ENCODE results near the gene SLC7A5. TPM values are rescaled to one million over a fixed set of nuclear protein-coding genes. Genes with fewer than 3 reads are reported as not detected.

The SLC7A5 gene
- total RNA-seq, 2 experiments from 2014 or later = 140 to 283 TPM

DNA sequence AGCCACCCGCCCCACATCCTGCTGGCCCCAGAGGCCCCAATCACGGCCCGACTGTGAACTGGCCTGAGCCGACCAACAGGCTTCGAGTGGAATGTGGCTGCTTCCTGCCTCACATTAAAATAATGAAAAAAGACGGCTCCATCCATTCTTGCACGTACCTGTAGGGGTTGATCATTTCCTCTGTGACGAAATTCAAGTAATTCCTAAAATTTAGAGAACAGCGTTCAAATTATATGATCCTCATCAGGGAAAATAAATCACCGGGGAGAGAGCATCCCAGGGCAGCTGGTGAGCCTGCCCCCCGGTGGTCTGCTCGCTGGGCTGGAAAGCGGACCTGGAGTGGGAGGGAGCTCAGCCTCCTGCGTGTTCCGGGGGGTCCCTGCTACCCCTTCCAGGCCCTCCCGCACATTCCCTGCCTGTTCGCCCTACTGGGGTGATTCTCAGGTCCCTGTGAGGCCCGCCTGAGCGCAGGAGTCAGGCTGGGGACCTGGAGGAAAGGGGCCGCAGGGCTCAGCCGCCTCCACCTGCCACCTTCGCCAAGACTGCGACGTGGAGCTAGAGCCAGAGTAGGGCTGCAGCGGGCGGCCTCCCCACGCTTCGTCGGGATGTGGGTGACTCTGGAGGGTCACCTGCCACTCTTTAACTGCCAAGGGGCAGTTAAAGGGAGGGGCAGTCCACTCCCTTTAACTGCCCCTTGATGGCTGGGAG is 28.9 kb downstream of the SLC7A5 start:
- TF ChIP-seq, protein P1, sequence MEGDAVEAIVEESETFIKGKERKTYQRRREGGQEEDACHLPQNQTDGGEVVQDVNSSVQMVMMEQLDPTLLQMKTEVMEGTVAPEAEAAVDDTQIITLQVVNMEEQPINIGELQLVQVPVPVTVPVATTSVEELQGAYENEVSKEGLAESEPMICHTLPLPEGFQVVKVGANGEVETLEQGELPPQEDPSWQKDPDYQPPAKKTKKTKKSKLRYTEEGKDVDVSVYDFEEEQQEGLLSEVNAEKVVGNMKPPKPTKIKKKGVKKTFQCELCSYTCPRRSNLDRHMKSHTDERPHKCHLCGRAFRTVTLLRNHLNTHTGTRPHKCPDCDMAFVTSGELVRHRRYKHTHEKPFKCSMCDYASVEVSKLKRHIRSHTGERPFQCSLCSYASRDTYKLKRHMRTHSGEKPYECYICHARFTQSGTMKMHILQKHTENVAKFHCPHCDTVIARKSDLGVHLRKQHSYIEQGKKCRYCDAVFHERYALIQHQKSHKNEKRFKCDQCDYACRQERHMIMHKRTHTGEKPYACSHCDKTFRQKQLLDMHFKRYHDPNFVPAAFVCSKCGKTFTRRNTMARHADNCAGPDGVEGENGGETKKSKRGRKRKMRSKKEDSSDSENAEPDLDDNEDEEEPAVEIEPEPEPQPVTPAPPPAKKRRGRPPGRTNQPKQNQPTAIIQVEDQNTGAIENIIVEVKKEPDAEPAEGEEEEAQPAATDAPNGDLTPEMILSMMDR (conservative IDR thresholded peaks at IDR 0.05; ENCODE audit: low read length) = 0 out of 2 replicates have a peak, but pooled peaks have one; percentile 27
- TF ChIP-seq EZH2phosphoT487 (IDR thresholded peaks at IDR 0.05; ENCODE audit: borderline replicate concordance, low read depth, low read length) = no peak
- intact Hi-C loops (cut with micrococcal nuclease; ENCODE audit: unreplicated experiment) = no loop called here
- Histone ChIP-seq H3K4me2 (ENCODE audit: low read length) (no peak overlapping the region), H4K20me1 (ENCODE audit: insufficient read depth, low read length) (0 out of 2 replicates have a peak, but pooled peaks cover 5% of the 10 kb centered on the region), H3K4me3 (ENCODE audit: low read depth, low read length, poor library complexity, severe bottlenecking) (no peak overlapping the region), H3K79me2 (ENCODE audit: insufficient read depth, low read depth, low read length) (peaks cover 38% of the 10 kb centered on the region), H2AFZ (ENCODE audit: low read length) (no peak overlapping the region), H3K9me3 (ENCODE audit: low read length) (no peaks in the 10 kb centered on the region), H3K36me3 (ENCODE audit: insufficient read depth, low read length) (peaks cover 98% of the 10 kb centered on the region), H3K4me1 (ENCODE audit: insufficient read depth, low read length, poor library complexity, severe bottlenecking) (peaks cover 35% of the 10 kb centered on the region), H3K27ac (ENCODE audit: low read depth, low read length, poor library complexity, severe bottlenecking) (no peak overlapping the region), H3K9me2 (ENCODE audit: insufficient read depth, low read length) (no peaks in the 10 kb centered on the region)
- no TSS peak for BruUV-seq (replicated peaks)
- ChIA-PET CTCF (ENCODE audit: unreplicated experiment) (no interaction called here), POLR2A (no interaction called here)
- DNase-seq (ENCODE audit: low spot score) = no peak

DNA sequence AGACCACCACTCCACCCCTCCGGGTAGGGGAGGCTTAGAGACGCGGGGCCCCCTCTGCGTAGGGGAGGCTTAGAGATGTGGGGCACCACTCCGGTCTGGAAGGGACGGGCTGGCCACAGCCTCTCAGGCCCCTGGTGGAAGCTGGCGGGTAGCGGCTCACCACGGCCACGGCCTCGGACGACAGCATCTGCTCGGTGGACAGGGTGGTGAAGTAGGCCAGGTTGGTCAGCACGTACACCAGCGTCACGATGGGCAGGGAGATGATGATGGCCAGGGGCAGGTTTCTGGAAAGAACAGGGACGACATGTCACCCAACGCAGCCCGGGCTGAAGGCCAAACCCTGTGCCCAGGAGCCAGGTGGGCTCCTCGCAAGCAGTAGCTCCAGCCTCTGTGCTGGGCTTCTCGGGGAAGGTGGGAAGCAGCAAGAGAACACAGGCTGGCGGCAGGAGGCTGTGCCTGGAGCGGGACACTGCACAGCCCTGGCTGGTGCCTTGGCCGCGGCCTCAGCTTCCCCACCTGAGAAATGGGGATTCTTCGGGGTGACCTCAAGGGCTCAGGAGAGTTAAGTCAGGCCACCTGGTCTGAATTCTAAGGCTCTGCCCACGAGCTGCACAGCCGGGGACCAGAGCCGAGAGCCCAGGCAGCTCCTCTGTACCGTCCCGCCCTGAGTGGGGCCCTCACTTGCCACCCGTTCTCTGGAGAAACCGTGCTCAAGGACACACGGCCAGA is 29.6 kb downstream of the SLC7A5 start:
- Histone ChIP-seq H3K36me3 (ENCODE audit: insufficient read depth, low read length) (peaks cover 99% of the 10 kb centered on the region), H3K27ac (ENCODE audit: low read depth, low read length, poor library complexity, severe bottlenecking) (no peak overlapping the region), H3K9me3 (ENCODE audit: low read length) (no peaks in the 10 kb centered on the region), H2AFZ (ENCODE audit: low read length) (no peak overlapping the region), H3K4me2 (ENCODE audit: low read length) (no peak overlapping the region), H3K79me2 (ENCODE audit: insufficient read depth, low read depth, low read length) (peaks cover 32% of the 10 kb centered on the region), H4K20me1 (ENCODE audit: insufficient read depth, low read length) (0 out of 2 replicates have a peak, but pooled peaks cover 1% of the 10 kb centered on the region), H3K4me3 (ENCODE audit: low read depth, low read length, poor library complexity, severe bottlenecking) (no peak overlapping the region), H3K4me1 (ENCODE audit: insufficient read depth, low read length, poor library complexity, severe bottlenecking) (peaks cover 31% of the 10 kb centered on the region), H3K9me2 (ENCODE audit: insufficient read depth, low read length) (no peaks in the 10 kb centered on the region)
- no peak for DNase-seq (ENCODE audit: low spot score)
- ChIA-PET POLR2A (interaction anchor here (0.6 to 1.1 kb wide), 2 partner anchors 19 to 68 kb away, joined by 3 read pairs; no protein-coding TSS in a partner anchor), CTCF (ENCODE audit: unreplicated experiment) (no interaction called here)
- no TSS peak for BruUV-seq (replicated peaks)
- intact Hi-C loops (cut with micrococcal nuclease; ENCODE audit: unreplicated experiment) = no loop called here
- TF ChIP-seq, protein P1 (conservative IDR thresholded peaks at IDR 0.05; ENCODE audit: low read length) = no peak
- TF ChIP-seq EZH2phosphoT487 (IDR thresholded peaks at IDR 0.05; ENCODE audit: borderline replicate concordance, low read depth, low read length) = no peak
